Tibial artery (tissue), 4 donors: ENCODE data around the gene SOX13.

Experiments used
- DNase-seq, 2 donors: peaks; one replicate each; pipeline ENCODE4 v3.0.0-alpha.2; 2019
- H3K27ac ChIP-seq, 2 donors: fragments of 200-600 bp; sonication (generic) in 1 of 2; 1 replicate in 1 of 2; 2 replicates in 1 of 2; pipeline ENCODE4 v1.5.1; 2018 to 2019; ENCODE audit warnings: mild to moderate bottlenecking in 1 of 2
- H3K27me3 ChIP-seq, 2 donors: fragments of 200-600 bp; sonication (generic) in 1 of 2; one replicate each; pipeline versions ENCODE4 v1.5.1 to v1.6.0; 2016 to 2019
- H3K36me3 ChIP-seq, 3 donors: fragments of 200-600 bp; sonication (generic) in 2 of 3; one replicate each; pipeline ENCODE4 v1.5.1; 2016 to 2019; ENCODE audit warnings: mild to moderate bottlenecking in 2 of 3
- H3K4me1 ChIP-seq, 4 donors: fragments of 200-600 bp; sonication (generic) in 2 of 4; 1 replicate in 3 of 4; 2 replicates in 1 of 4; pipeline ENCODE4 v1.5.1; 2016 to 2019
- H3K4me3 ChIP-seq, 2 donors: fragments of 200-600 bp; sonication (generic) in 1 of 2; 1 replicate in 1 of 2; 2 replicates in 1 of 2; pipeline ENCODE4 v1.5.1; 2018 to 2019; ENCODE audit warnings: mild to moderate bottlenecking in 2 of 2
- H3K9me3 ChIP-seq, 3 donors: fragments of 200-600 bp; sonication (generic) in 1 of 3; one replicate each; pipeline ENCODE4 v1.5.1; 2016 to 2019
- intact Hi-C: fragments of 100-400 bp; cut with DNase I; formaldehyde crosslinking; loops from one replicate; pipeline ENCODE4 v1.15.0; 2023; ENCODE audit warnings: low total_unique reads
- TF ChIP-seq, protein P1 (sequence below), 2 experiments: fragments of 200-600 bp in 1 of 2; fragments of 450-650 bp in 1 of 2; IDR thresholded peaks; one replicate each; pipeline ENCODE4 v1.5.1; 2017 to 2019; ENCODE audit warnings: antibody characterized with exemption in 2 of 2, mild to moderate bottlenecking in 1 of 2, moderate library complexity in 1 of 2

Gene SOX13

GRCh38 chr1:204083491-204083890 is 10.6 kb downstream of the SOX13 start:
- no peak for DNase-seq
- intact Hi-C loops, result no loop called here
- Histone ChIP-seq H3K4me3 (no peak overlapping the region), H3K4me1 (peaks cover 5 to 100% (median 97%) of the 10 kb centered on the region in 4 donors), H3K27me3 (no peaks in the 10 kb centered on the region), H3K9me3 (no peaks in the 10 kb centered on the region), H3K27ac (peak overlapping the region; percentile 89 to 95), H3K36me3 (no peaks in the 10 kb centered on the region)
- TF ChIP-seq, protein P1, sequence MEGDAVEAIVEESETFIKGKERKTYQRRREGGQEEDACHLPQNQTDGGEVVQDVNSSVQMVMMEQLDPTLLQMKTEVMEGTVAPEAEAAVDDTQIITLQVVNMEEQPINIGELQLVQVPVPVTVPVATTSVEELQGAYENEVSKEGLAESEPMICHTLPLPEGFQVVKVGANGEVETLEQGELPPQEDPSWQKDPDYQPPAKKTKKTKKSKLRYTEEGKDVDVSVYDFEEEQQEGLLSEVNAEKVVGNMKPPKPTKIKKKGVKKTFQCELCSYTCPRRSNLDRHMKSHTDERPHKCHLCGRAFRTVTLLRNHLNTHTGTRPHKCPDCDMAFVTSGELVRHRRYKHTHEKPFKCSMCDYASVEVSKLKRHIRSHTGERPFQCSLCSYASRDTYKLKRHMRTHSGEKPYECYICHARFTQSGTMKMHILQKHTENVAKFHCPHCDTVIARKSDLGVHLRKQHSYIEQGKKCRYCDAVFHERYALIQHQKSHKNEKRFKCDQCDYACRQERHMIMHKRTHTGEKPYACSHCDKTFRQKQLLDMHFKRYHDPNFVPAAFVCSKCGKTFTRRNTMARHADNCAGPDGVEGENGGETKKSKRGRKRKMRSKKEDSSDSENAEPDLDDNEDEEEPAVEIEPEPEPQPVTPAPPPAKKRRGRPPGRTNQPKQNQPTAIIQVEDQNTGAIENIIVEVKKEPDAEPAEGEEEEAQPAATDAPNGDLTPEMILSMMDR (IDR thresholded peaks at IDR 0.05), result no peak

DNA sequence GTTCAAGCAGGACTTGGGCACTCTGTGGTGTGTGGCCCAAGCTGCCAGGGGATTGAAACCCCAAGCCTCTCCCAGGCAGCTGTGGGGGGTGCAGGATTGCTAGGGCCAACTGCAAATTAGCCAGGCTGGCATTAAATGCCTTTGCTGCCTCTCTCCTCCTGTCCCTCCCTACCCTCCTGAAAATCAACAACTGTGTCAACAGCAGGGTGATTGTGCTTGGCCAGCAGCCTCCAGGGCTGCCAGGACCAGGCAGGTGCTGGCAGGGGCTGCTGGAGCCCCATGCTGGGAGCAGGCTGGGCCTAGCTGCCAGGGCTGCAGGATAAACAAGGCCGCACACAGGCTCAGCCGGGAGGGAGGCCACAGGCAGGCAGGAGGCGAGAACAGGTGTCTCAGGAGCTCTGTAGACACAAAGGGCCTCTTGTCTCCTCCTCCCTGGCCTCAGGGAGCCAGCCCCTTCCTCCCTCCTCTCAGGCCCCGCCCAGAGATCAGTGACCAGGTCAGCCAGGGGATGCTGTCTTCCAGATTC is 11.4 kb downstream of the SOX13 start:
- intact Hi-C loops, result no loop called here
- Histone ChIP-seq H3K9me3 (no peaks in the 10 kb centered on the region), H3K36me3 (no peaks in the 10 kb centered on the region), H3K4me3 (peak overlapping the region in 1 of 2 donors; percentile 14), H3K27me3 (no peaks in the 10 kb centered on the region), H3K4me1 (peaks cover 9 to 100% (median 96%) of the 10 kb centered on the region in 4 donors), H3K27ac (peak overlapping the region; percentile 89 to 95)
- DNase-seq, result peak in 1 of 2 donors; percentile 83
- TF ChIP-seq, protein P1 (IDR thresholded peaks at IDR 0.05), result no peak

GRCh38 chr1:204085876-204086275 is 13.0 kb downstream of the SOX13 start:
- Histone ChIP-seq H3K4me3 (no peak overlapping the region), H3K4me1 (peaks cover 9 to 100% (median 99%) of the 10 kb centered on the region in 4 donors), H3K27me3 (no peaks in the 10 kb centered on the region), H3K9me3 (no peaks in the 10 kb centered on the region), H3K27ac (peak overlapping the region; percentile 89 to 95), H3K36me3 (no peaks in the 10 kb centered on the region)
- DNase-seq, result peak in 1 of 2 donors; percentile 11
- intact Hi-C loops, result no loop called here
- TF ChIP-seq, protein P1 (IDR thresholded peaks at IDR 0.05), result no peak

GRCh38 chr1:204087181-204087892 is 14.4 kb downstream of the SOX13 start:
- intact Hi-C loops, result no loop called here
- H3K9me3 ChIP-seq, result no peaks in the 10 kb centered on the region
- H3K36me3 ChIP-seq, result no peaks in the 10 kb centered on the region
- peaks cover 9 to 100% (median 95%) of the 10 kb centered on the region in 4 donors for H3K4me1 ChIP-seq
- no peak for DNase-seq
- H3K27ac ChIP-seq, result peak overlapping the region; percentile 89 to 95
- H3K4me3 ChIP-seq, result peak overlapping the region; percentile 6 to 43
- no peaks in the 10 kb centered on the region for H3K27me3 ChIP-seq
- TF ChIP-seq, protein P1 (IDR thresholded peaks at IDR 0.05), result no peak

GRCh38 chr1:204087893-204088528 is 15.1 kb downstream of the SOX13 start:
- peak; percentile 80 to 84 for DNase-seq
- H3K27me3 ChIP-seq, result no peaks in the 10 kb centered on the region
- intact Hi-C loops, result no loop called here
- peak overlapping the region; percentile 6 to 43 for H3K4me3 ChIP-seq
- TF ChIP-seq, protein P1 (IDR thresholded peaks at IDR 0.05), result no peak
- peaks cover 9 to 100% (median 93%) of the 10 kb centered on the region in 4 donors for H3K4me1 ChIP-seq
- H3K27ac ChIP-seq, result peak overlapping the region; percentile 89 to 95
- no peaks in the 10 kb centered on the region for H3K9me3 ChIP-seq
- H3K36me3 ChIP-seq, result no peaks in the 10 kb centered on the region
